Measurements from ENCODE around the gene TTLL11.

The TTLL11 gene

DNA sequence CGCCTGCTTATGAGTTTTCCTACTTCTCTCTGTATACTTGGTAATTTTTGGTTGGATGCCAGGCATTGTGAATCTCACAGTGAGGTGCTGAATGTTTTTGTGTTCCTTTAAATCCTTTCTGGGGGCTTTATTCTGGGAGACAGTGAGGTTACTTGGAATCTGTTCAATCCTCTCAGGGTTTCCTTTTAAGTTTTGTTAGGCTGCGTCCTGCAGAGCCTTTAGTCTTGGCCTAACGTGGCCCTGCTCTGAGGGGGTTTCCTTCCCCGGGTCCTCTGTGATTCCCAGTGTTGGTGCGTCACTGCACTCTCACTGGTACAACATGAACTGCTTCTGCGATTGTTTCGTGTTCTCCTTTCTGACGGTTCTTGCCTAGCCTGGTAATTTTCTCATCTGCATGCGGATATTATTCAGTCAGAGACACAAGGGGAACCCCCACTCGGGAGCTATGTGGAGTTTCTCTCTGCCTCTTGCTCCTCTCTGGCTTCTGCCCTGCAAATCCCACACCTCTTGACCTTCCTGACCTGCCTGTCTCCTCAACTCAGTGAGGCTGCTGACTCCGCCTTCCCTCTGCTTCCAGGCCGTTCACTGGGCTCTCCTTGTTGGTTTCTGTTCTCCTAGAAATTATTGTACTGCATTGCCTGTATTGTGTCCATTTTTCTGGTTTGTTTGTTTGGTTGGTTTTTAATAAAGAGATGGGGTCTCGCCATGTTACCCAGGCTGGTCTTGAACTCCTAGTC lies 313.6 kb downstream of the TTLL11 start:
- DNase-seq, result no peak

DNA sequence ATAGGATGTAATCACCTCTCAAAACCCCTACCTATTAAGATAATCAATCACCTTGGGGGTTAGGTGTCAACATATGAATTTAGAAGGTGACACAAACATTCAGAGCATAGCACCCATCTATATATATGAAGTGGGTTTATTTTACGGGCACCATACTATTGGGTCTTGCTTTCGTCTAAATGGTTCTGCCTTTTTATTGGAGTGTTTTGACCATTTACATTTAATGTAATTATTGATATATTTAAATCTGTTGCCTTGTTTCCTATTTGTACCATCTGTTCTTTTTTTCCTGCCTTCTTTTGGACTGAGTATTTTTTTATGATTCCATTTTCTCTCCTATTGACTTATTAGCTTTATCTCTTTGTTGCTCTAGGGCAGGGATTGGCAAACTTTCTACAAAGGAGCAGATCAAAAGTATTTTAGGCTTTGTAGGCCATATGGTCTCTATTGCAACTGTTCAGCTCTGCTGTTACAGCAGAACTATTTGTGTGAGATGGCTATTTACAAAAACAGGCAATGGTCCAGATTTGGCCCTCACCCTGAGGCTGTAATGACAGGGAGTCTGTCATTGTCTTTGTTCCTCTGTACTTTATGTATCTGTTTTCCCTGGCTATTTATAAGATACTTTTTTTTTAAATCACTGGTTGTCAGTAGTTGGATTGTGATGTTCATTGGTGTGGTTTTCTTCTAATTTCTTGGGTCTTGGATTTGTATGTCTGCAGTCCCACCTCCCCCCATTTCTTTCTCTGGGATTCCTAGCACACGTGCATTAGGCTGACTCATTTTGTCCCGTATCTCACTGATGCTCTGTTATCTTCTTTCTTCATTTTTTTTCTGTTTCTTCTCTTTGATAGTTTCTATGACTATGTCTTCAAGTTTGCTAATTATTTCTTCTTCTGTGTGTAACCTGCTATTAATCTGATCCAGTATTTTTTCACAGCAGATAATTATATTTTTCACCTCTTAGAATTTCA lies 314.6 kb downstream of the TTLL11 start:
- no peak for DNase-seq

DNA sequence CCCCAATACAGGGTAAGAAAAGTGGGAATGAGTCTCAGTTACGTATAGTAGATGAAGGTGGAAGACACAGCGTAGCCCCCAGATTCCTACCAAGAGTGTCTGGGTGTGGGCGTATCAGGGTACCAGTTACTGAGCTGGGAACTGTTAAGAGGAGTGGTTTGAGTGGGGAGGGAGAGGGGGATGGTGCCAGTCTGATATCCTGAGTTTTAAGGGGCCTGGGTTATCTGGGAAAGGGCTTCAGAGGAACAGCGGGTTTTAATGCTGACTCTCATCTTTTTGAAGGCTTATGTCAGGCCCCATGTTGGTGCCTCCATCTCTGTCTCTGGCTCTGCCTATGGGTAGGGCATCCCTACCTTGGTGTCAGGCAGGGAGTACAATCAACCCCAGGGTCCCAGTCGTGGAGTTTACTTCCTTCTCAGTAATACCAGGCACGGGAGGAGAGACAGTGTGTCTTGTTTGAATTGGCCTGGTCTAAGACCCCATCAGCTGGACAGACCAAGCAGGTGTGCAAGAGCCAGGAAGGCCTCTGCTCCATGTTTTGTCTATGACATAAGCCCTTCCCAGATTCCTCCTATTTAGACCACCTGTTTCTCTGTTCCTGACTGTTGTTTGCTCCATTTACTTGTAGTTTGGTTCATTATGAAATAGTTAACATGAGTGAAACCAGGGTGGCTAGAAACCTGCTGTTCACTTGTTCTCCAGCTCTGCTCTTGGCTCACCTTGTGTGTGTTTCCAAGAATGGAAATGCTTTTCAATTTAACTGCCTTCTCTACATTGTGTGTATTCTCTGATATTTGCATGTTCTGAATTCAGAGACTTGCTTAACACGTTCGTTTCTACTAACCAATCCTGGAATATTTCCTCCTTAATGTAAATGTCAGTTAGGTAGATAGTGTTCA lies 316.1 kb downstream of the TTLL11 start:
- no peak for DNase-seq

DNA sequence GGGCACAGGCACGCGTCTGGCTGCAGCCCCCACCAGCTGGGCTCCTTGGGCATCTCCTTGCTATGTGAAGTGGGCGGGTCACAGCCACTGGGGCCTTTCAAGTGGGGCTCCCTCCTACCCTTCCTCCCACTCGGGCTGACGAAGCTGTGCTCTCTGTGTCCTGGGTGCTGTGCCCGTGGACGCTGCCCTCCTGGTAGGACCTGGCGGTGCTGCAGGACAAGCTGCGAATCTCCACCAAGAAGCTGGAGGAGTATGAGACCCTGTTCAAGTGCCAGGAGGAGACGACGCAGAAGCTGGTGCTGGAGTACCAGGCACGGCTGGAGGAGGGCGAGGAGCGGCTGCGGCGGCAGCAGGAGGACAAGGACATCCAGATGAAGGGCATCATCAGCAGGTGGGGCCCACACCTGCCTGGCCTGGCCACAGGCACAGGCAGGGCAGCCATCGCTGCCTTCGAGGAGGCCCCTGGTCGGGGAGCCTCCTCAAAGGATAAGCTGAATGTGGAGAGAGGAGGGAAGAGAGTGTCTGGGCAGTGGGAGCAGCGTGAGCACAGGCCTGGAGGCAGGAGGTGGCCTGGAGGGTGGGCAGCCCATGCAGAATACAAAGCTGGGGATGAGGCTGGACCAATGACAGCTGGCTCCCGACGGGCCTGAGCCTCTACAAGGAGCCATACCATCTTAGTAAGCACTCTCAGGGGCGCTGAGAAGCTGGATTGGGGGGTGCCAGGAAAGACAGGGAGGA lies 316.9 kb downstream of the TTLL11 start:
- DNase-seq, result no peak

DNA sequence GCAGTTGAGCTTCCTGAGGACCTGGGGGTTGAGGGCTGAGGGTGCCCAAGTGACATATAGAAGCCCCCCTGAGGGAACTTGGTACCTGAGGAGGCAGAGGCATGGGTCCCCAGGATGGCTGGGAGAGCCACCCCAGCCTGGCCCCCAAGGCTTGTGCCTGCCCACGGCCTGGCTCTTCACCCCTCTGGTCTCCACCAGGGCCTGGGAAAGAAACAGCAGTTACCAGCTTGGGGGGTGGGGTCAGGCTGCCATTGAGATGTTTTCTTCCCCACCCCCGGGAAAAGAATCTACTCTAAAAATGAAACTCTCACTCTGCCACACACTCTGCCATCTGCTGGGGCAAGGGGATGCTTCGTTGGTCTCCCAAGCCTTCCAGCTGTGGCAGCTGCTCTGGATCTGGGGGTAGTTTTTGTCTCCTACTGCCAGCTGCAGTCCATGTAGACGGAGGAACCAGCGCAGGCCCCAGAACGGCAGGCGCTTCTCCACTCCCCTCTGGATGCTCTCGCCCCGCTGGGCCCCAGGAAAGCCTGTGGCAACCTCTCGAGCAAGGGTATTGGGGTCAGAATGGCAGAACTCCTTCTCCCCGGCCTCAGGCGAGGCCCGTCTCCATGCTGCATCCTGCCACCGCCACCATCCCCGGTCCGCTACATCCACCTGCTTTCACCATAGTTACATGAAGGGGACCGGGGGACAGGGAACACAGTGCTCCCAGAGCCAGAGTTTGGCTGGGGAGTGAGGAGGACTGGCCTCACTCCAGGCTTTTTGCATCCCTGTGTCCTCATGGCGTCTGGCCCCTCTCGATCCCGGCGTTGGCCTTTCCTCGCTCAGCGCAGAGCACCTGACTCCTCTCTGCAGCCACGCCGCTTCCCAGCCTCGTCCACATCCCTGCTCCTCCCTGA lies 318.1 kb downstream of the TTLL11 start:
- DNase-seq, result no peak

DNA sequence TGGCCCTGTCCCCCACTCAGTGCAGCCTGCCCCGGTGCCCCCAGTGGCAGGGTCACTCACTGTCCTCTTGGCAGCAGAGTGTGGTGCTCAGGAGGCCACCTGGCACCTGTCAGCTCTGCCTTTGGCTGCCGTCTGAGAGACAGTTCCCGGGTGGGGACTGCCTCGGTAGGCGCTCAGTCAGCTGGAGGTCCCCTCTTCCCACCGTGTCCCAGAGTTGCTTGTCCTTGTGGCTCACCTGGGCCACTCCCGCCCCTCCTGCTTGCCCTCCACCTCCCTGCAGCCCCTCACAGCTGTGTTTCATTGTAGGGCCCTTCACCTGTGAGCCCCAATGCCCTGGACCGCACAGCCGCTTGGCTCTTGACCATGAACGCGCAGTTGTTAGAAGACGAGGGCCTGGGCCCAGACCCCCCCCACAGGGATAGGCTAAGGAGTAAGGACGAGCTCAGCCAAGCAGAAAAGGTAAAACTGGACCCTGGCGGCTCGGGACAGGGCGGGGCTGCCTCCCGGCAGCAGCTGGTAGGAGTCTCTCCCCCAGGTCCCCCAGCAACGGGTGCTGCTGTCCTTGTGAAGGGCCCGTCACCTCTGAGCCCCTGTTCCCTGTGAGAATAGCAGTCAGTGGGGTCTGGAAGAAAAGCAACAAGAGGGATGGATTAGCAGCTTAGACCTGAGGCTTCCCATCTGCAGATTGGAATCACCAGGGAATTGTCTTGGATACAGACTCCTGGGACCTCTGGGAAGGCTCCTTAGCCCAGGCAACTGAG lies 319.0 kb downstream of the TTLL11 start:
- no peak for DNase-seq

DNA sequence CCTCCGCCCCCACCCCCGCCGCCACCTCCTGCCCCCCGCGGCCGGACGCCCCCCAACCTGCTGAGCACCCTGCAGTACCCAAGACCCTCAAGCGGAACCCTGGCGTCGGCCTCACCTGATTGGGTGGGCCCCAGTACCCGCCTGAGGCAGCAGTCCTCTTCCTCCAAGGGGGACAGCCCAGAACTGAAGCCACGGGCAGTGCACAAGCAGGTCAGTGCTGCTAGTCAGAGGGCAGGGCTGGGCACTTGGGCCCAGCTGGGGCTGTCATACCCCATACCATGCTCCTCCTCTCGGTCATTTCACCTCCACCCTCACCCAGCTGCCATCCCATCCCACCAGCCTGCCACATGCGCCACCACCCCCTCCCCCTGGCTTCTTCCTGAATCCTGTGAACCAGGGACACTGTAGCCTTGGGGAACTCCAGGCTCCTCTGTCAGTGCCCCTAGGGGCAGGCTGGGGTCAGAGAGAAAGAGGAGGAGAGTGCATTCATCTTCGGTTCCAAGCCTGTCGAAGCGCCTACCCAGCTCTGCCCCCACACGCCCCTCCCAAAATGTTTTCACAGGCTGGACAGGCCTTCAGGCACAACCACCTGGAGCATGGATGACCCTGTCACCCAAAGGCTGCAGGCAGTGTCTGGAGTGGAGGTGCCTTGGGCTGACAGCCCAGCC lies 319.7 kb downstream of the TTLL11 start:
- no peak for DNase-seq

DNA sequence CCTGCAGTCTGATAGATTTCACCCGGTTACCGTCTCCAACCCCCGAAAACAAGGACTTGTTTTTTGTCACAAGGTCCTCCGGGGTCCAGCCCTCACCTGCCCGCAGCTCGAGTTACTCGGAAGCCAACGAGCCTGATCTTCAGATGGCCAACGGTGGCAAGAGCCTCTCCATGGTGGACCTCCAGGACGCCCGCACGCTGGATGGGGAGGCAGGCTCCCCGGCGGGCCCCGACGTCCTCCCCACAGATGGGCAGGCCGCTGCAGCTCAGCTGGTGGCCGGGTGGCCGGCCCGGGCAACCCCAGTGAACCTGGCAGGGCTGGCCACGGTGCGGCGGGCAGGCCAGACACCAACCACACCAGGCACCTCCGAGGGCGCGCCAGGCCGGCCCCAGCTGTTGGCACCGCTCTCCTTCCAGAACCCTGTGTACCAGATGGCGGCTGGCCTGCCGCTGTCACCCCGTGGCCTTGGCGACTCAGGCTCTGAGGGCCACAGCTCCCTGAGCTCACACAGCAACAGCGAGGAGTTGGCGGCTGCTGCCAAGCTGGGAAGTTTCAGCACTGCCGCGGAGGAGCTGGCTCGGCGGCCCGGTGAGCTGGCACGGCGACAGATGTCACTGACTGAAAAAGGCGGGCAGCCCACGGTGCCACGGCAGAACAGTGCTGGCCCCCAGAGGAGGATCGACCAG lies 320.4 kb downstream of the TTLL11 start:
- DNase-seq, result no peak
